Endothelial cell (in vitro differentiated cells): ENCODE data around the gene MPST. TPM values are rescaled to one million over a fixed set of nuclear protein-coding genes. Genes with fewer than 3 reads are reported as not detected.
"Not testable (repeated sequence)": the region's sequence is repeated elsewhere in the genome, so short reads cannot be mapped to it uniquely, and the experiment has no call there.

Experiments used
- DNase-seq: peaks from one replicate; pipeline ENCODE4 v3.0.0; 2021; ENCODE audit warnings: low spot score
- H3K27ac Mint-ChIP-seq: one replicate; pipeline ENCODE4 v1.8.0; 2021; ENCODE audit warnings: mixed read lengths, inconsistent platforms; ENCODE audit not compliant: unreplicated experiment
- H3K27me3 Mint-ChIP-seq: one replicate; pipeline ENCODE4 v1.8.0; 2021; ENCODE audit warnings: mild to moderate bottlenecking, moderate library complexity, mixed read lengths, inconsistent platforms; ENCODE audit not compliant: unreplicated experiment
- H3K36me3 Mint-ChIP-seq: one replicate; pipeline ENCODE4 v1.8.0; 2021; ENCODE audit warnings: mild to moderate bottlenecking, low read depth, mixed read lengths, inconsistent platforms; ENCODE audit not compliant: unreplicated experiment
- H3K4me1 Mint-ChIP-seq: one replicate; pipeline ENCODE4 v1.8.0; 2021; ENCODE audit warnings: mild to moderate bottlenecking, mixed read lengths, inconsistent platforms; ENCODE audit not compliant: unreplicated experiment
- H3K4me3 Mint-ChIP-seq: one replicate; pipeline ENCODE4 v1.8.0; 2021; ENCODE audit warnings: mild to moderate bottlenecking, mixed read lengths, inconsistent platforms; ENCODE audit not compliant: unreplicated experiment
- H3K9me3 Mint-ChIP-seq: one replicate; pipeline ENCODE4 v1.8.0; 2021; ENCODE audit warnings: mixed read lengths, inconsistent platforms; ENCODE audit not compliant: unreplicated experiment
- CTCF ChIP-seq: fragments of 200-600 bp; sonication (generic); IDR thresholded peaks from one replicate; pipeline ENCODE4 v1.5.0; 2021; ENCODE audit warnings: antibody characterized with exemption; ENCODE audit not compliant: unreplicated experiment
- total RNA-seq: library from RNA; stranded (reverse); fragmentation: NEBNext Ultra II Directional; extraction: Animal tissue kit (Norgen Biotek cat#: 25700); gene quantifications from one replicate; pipeline ENCODE4 v1.2.1, GENCODE V29; 2021; ENCODE audit not compliant: unreplicated experiment

Gene MPST
- total RNA-seq, 1 donor from 2014 or later = 78.7 TPM

- TF ChIP-seq CTCF = no peak
- no peaks in the 10 kb centered on the region for H3K4me1 Mint-ChIP-seq
- peaks cover 22% of the 10 kb centered on the region for H3K27me3 Mint-ChIP-seq
- H3K27ac Mint-ChIP-seq = no peak overlapping the region
- no peaks in the 10 kb centered on the region for H3K36me3 Mint-ChIP-seq
- H3K9me3 Mint-ChIP-seq = no peaks in the 10 kb centered on the region
- no peak for DNase-seq
- H3K4me3 Mint-ChIP-seq = no peak overlapping the region
Observed at GRCh38 chr22:37069319-37069718, 49.8 kb downstream of the MPST start.

- Mint-ChIP-seq H3K36me3 (no peaks in the 10 kb centered on the region), H3K27me3 (peaks cover 19% of the 10 kb centered on the region), H3K27ac (no peak overlapping the region), H3K9me3 (no peaks in the 10 kb centered on the region), H3K4me1 (no peaks in the 10 kb centered on the region), H3K4me3 (no peak overlapping the region)
- TF ChIP-seq CTCF = no peak
- no peak for DNase-seq
Observed at GRCh38 chr22:37069719-37070118, 50.2 kb downstream of the MPST start.

DNA sequence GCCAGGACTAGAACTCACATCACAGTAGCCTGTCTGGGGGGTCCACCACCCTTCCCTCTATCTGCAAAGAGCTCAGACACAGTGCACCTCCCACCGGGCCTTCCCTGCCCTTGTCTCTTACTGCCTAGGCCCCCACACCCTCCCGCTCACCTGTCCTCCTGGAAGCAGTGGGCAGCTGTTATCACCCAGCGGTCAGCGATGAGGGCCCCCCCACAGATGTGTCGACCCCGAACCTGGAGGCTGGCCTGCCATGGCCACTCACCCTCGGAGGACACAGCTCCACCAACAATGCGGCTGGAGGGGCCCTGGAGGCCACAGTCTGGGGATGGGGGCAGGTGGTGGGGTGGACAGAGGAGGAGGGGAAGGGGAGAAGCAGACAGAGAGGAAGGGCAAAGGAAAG lies 50.8 kb downstream of the MPST start:
- H3K27ac Mint-ChIP-seq = no peak overlapping the region
- H3K4me1 Mint-ChIP-seq = no peaks in the 10 kb centered on the region
- DNase-seq = no peak
- no peak for TF ChIP-seq CTCF
- H3K4me3 Mint-ChIP-seq = no peak overlapping the region
- H3K27me3 Mint-ChIP-seq = peaks cover 19% of the 10 kb centered on the region
- H3K9me3 Mint-ChIP-seq = no peaks in the 10 kb centered on the region
- H3K36me3 Mint-ChIP-seq = no peaks in the 10 kb centered on the region

DNA sequence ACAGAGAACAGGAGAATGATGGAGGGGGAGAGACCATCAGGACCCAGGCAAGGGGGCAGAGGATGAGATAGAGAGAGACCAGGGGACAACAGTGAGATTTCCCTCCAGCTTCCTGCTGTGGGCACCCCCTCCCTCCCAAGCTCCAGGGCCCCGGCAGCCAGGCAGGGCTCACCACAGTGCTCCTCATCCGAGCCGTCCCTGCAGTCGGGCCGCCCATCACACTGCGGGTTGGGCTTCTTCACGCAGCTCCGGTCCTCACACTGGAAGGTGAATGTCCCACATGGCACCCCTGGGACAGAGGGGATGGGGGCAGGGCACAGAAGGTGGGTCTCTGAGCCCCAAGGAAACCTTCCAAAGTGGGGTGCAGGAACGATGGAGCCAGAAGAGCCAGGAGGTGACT lies 51.2 kb downstream of the MPST start:
- H3K36me3 Mint-ChIP-seq = no peaks in the 10 kb centered on the region
- H3K4me3 Mint-ChIP-seq = no peak overlapping the region
- no peak overlapping the region for H3K27ac Mint-ChIP-seq
- H3K27me3 Mint-ChIP-seq = peaks cover 22% of the 10 kb centered on the region
- TF ChIP-seq CTCF = no peak
- no peak for DNase-seq
- H3K4me1 Mint-ChIP-seq = no peaks in the 10 kb centered on the region
- no peaks in the 10 kb centered on the region for H3K9me3 Mint-ChIP-seq

GRCh38 chr22:37071850-37072592 lies 52.5 kb downstream of the MPST start:
- H3K36me3 Mint-ChIP-seq, H3K9me3 Mint-ChIP-seq: not testable (repeated sequence)
- peaks cover 23% of the 10 kb centered on the region for H3K27me3 Mint-ChIP-seq

More at GRCh38 chr22:37071850-37072592, 52.5 kb downstream of the MPST start:
- H3K4me3 Mint-ChIP-seq, H3K4me1 Mint-ChIP-seq, DNase-seq, H3K27ac Mint-ChIP-seq: not testable (repeated sequence)
